ENCODE results near the gene PGLYRP2.

PGLYRP2 gene

DNA sequence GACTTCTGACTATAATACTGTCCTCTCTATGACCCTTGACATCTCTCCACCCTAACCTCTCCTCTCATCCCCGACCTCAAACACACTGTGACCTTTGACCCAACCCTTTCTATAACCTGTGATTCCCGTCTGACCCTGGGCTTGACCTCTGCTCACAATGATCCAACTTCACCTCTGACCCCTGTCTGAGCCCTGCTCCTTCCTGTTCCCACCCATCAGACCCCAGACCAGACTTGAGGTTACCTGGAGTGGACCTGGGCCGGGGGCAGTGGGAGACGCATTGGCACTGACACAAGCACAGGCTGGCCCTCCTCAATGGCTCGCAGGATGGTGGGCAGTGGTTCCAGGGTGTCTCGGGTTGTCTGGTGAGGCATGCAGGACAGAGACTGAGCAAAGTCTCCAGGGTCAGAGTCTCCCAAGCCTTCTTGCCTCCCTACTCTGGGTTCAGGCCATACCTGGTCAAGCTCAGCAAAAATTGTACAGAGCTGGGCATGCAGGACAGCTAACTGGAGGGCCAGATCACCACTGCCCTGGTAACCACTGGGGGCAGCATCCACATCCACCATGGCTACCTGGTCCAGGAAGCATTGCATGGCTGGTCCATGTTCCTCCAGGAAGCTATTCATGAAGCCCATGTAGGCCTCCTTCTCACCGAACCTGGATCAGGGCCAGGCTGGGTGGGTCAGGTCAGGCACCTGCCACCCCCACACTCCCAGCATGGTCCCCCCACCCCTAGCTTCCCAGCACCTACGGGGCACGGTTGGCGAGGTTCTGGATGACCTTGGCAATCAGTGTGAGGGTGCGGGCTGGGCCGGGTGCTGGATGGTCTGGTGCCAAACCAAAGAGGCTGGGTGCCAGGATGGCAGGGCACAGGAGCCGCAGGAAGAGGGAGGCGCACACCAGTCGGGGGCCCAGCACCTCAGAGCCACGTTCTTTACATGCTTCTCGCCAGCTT is 25.1 kb downstream of the PGLYRP2 start:
- DNase-seq = no peak

- DNase-seq = no peak
These were observed 26.2 kb downstream of the PGLYRP2 start for GRCh38 chr19:15453091-15453578.

GRCh38 chr19:15452111-15453047 is 26.9 kb downstream of the PGLYRP2 start:
- peak; percentile 36 for DNase-seq

DNA sequence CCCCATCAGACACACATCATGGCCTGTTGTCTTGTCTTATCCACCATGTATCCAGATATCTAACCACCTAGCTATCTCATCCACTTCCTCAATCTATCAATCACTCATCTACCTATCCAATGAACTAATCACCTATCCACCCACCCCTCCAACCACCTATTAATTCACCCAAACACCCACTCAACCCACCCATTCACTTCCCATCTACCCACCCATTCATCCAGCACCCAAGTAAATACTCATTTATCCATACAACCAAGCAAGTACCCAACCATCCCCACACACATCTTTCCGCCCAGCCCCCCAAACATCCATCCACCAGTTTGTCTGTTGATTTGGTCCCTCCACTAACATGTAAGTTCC is 28.8 kb downstream of the PGLYRP2 start:
- no peak for DNase-seq

- DNase-seq = peak; percentile 87
These were observed 29.4 kb downstream of the PGLYRP2 start, which contains the start of gene WIZ for GRCh38 chr19:15449620-15450527. Gene WIZ (minus strand): TSS chr19:15449956. CDS start chr19:15448307, 1,649 bp downstream.

- no peak for DNase-seq
These were observed 30.3 kb downstream of the PGLYRP2 start for GRCh38 chr19:15448778-15449619.

DNA sequence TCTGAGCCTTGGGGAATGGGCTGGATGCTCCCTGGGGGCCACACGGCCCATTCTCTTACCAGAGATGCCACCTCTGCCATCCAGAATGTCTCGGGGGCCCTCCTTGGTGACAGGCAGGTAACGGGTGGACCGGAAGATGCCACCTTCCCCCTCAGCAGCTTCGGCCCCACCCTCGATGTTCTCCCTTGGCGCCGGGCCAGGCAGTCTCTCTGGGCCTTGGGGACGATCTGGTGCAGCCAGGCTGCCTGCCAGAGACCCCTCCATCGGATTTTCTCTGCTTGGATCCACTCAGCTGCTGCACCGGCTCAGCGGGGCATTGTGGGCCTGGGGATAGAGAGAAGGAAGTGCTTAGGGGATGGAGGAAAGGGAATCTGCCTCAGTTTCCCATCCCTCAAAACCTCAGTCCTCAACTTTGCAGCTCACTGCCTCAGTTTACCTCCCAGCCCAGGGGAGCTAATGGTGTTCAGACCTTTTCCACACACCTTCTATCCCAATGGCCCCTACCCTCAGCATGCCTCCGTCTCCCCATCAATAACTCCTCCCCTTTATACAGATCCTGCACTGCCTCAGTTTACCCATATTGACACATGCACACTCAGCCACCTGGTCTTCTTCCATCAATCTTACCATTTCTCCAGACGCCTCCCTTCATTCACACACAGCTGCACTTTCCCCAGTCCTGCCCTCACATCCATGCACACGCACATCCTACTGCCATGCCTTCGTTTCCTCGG is 31.1 kb downstream of the PGLYRP2 start:
- no peak for DNase-seq

DNA sequence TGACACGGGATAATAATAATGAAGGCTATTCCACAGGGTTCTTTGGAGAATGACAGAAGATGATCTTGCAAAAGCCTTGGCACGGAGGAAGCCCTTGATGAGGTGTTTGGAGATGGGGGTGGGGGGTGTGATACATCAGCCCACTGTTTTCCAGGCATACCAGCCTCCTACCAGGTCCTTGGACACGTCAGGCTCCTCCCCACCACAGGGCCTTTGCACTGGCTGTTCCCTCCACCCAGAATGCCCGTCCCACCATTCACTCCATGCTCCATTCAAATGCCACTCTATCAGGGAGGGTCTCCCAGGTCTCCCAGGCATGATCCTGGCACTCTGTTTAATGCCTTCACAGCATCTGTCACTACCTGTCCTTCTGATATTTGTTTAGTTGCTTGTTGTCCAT is 32.2 kb downstream of the PGLYRP2 start:
- DNase-seq = no peak

GRCh38 chr19:15445807-15446376 is 33.4 kb downstream of the PGLYRP2 start:
- DNase-seq = no peak

DNA sequence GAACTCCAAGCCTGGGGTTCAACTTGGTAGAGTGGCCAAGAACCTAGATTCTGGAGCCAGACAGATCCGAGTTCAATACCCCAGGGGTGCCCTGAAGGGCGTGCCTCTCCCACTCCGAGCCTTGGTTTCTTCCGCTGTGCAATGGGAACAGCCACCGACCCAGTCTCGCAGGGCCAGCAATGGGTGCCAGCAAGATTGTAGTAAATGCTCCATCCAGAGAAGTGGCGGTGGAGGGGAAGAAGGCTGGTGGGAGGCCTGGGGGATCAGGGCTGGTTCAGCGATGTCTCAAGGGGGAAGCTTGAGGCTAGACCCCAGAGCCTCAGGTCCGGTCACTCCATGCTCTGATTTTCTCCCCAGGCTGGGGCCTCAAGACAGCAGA is 34.1 kb downstream of the PGLYRP2 start:
- DNase-seq = no peak

DNA sequence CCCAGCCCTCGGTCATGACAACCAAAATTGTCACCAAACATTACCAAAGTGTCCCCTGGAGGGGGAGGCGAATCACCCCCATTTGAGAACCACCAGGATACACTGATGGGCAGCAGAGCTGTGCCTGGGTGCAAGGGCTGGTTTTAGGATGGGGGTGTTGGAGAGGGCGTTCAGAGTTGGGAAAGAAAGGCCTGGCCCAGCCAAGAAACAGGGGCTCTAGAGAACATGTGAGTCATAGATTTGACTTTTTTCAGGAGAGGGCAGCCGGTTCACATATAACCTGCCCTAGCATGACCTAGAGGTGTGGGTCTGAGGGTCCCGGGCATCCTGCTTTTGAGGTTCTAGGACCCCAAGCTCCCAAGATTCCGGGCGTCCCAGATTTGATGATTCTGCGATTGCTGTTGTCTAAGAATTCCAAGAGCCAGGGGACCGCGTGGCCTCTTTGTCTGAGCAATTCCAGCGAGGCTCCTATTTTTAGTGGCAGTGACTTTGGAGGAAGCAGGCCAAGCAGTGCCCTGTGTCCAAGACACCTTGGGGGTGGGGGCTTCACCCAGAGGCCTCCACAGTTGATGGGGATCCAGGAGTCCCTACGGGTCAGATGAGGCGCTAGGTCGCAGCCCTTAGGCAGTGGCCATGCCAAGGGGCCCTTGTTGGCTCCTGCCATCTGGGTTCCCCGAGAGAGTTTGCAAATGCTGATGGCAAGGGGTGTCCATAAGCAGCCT is 34.6 kb downstream of the PGLYRP2 start:
- DNase-seq = no peak

GRCh38 chr19:15443838-15444237 is 35.5 kb downstream of the PGLYRP2 start:
- DNase-seq = no peak

- no peak for DNase-seq
These were observed 36.0 kb downstream of the PGLYRP2 start for GRCh38 chr19:15443325-15443724.

DNA sequence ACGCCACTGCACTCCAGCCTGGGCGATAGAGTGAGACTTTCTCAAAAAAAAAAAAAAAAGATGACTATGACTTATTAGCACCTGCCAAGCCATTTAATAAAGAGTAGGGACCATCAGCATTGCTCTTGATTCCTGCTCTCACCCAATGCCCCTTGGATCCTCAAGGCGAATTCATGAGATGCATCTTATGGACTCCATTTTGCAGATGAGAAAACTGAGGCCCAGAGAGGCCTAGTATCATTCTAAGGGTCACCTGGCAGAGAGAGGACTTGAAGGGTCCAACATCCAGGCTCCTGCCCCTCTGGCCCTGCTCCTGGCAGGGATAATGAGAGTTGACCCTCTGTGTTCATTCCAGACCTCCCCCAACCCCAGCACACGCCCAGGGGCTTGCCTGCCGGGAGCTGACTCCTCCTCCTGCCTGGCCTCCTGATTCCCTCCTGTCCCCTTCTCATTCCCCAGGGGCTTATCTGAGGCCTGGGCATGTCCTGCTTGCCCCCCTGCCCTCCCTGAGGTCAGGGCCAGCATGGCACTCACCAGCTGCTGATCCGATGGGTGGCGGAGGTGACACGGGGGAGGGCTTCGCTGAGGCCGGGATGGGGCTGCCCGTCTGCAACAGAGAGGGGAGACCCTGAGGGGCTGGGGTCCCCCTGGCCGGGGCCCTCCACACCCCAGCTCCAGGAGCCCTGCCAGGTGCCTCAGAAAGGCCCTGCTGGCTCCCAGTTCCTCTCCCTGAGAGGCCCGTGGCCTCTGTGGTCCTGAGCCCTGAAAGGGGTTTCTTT is 37.0 kb downstream of the PGLYRP2 start:
- no peak for DNase-seq

DNA sequence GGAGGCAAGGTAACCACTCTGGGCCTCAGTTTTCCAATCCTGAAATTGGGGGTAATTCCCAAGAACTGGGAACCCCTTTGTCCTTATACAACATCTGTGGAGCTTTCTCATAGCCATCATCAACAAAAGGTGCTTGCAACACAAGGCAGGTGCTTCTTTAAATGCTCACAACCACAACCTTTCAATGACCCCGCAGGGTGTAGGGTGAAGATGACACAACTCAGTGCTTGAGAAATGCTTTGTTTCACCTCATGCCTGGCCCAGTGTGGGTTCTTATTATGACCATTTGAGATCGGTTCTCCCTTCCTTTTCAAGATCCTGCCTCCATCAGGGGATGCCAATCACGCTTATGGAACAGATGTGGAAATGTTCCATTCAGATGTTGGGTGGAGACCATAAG is 38.0 kb downstream of the PGLYRP2 start:
- DNase-seq = no peak

- no peak for DNase-seq
These were observed 39.3 kb downstream of the PGLYRP2 start for GRCh38 chr19:15439821-15440641.

DNA sequence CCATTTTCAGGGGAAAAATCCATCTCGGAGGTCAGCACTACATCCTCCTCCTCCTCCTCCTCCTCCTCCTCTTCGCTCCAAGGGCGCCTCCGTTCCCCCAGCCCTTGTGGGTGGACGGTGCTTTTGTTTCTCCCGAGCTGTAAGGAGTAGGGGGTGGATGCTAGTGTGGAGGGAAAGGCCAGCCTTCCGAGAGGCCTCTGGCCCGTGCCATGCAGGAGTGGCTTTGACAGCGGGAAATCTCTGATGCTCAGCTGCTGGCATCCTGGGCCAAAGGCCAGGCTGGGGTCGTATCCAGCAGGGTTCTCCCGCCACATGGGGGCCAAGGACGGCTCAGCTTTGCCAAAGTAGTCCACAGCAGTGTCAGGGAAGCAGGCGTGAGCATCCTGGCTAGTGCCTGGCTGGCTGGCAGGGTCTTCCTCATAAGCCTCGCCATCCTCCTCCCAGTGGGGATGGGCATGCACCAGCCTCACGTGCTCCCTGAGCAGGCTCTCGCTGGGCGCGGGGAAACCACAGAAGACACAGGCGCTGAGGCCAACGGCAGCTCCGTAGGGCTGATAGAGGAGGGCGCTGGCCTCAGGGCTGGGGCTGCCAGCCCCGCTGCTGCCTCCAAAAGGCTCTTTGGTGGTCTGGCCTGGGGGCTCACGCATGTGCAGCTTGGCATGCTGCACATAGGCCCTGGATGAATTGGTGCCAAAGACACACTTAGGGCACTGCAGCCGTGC is 40.1 kb downstream of the PGLYRP2 start:
- no peak for DNase-seq

Measured in stimulated activated CD4-positive, alpha-beta T cell treated with anti-CD3 and anti-CD28 coated beads, Interleukin-15, amount 100 ng/mL, for 24 hours (primary cell).